K562 treated with DMSO at 1 percent for 12 hours (cell line): ENCODE measurements around the gene PCDHB1. TPM values are rescaled to one million over a fixed set of nuclear protein-coding genes. Genes with fewer than 3 reads are reported as not detected.

Experiments used
- total RNA-seq: library from RNA; unstranded; fragments of 300-600 nt; gene quantifications from 2 replicates; pipeline ENCODE4 v1.2.3, GENCODE V29; 2022; ENCODE audit not compliant: insufficient read depth

Gene PCDHB1, protein sequence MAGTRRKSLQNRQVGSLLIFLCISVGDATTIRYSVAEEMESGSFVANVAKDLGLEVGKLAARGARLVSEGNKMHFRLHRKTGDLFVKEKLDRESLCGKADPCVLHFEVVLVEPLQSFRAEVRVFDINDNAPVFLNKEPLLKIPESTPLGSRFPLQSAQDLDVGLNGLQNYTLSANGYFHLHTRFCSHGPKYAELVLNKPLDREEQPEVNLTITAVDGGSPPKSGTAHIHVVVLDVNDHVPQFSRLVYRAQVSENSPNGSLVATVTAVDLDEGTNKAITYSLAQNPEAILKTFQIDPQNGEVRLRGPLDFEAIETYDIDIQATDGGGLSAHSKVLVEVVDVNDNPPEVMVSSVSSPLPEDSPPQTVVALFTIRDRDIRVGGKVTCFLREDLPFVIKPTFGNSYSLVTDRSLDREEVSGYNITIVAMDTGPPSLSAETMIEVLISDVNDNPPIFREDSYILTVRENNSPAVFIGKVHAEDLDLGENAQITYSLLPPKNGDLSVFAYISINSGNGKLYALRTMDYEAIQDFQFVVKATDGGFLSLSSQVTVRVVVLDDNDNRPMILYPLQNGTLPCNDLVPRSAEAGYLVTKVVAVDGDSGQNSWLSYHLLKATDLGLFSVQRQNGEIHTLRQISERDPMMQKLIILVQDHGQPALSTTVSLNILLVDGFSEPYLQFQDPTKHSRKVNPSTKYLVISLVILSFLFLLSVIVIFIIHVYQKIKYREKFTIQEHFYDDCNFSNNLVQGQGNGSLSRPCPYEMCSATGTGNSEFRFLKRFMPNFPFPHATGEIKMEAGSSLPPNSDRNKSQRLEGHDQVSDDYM
- not detected in 2 replicates for total RNA-seq

GRCh38 chr5:141050622-141051520, at the start of gene PCDHB1:
TSS of gene PCDHB1 (plus strand) at chr5:141051374. CDS start at chr5:141051471, 97 bp downstream.

GRCh38 chr5:141094481-141095262, 43.5 kb downstream of the PCDHB1 start, which contains the start of gene PCDHB2:
TSS of gene PCDHB2 (plus strand) at chr5:141094615. CDS start at chr5:141094791, 176 bp downstream.

GRCh38 chr5:141100243-141100805, 49.1 kb downstream of the PCDHB1 start, which contains the start of gene PCDHB3:
TSS of gene PCDHB3 (plus strand) at chr5:141100473. CDS start at chr5:141100650, 177 bp downstream.

Other genes starting within 250 kb of the PCDHB1 start
- not detected in 2 replicates for gene PCDHA4, start 244.3 kb upstream of the PCDHB1 start, total RNA-seq
- not detected in 2 replicates for gene PCDHA5, start 229.8 kb upstream of the PCDHB1 start, total RNA-seq
- gene PCDHA6, start 223.4 kb upstream of the PCDHB1 start, total RNA-seq: not detected in 2 replicates
- not detected in 2 replicates for gene PCDHA7, start 217.1 kb upstream of the PCDHB1 start, total RNA-seq
- not detected in 2 replicates for gene PCDHA8, start 210.2 kb upstream of the PCDHB1 start, total RNA-seq
- not detected in 2 replicates for gene PCDHA9, start 203.0 kb upstream of the PCDHB1 start, total RNA-seq
- gene PCDHA10, start 195.5 kb upstream of the PCDHB1 start, total RNA-seq: not detected in 2 replicates
- not detected in 2 replicates for gene PCDHA11, start 182.4 kb upstream of the PCDHB1 start, total RNA-seq
- not detected in 2 replicates for gene PCDHA12, start 176.1 kb upstream of the PCDHB1 start, total RNA-seq
- not detected in 2 replicates for gene PCDHA13, start 169.2 kb upstream of the PCDHB1 start, total RNA-seq
- not detected in 2 replicates for gene PCDHAC1, start 125.1 kb upstream of the PCDHB1 start, total RNA-seq
- not detected in 2 replicates for gene PCDHAC2, start 84.9 kb upstream of the PCDHB1 start, total RNA-seq
- 0.14 TPM in 1 of 2 replicates, not detected in the other for gene PCDHB2, start 43.2 kb downstream of the PCDHB1 start, total RNA-seq
- gene PCDHB3, start 49.1 kb downstream of the PCDHB1 start, total RNA-seq: not detected in 2 replicates
- gene PCDHB4, start 70.4 kb downstream of the PCDHB1 start, total RNA-seq: not detected in 2 replicates
- gene PCDHB5, start 83.8 kb downstream of the PCDHB1 start, total RNA-seq: 0.25 TPM in 1 of 2 replicates, not detected in the other
- not detected in 2 replicates for gene PCDHB6, start 98.7 kb downstream of the PCDHB1 start, total RNA-seq
- not detected in 2 replicates for gene PCDHB7, start 121.3 kb downstream of the PCDHB1 start, total RNA-seq
- gene PCDHB8, start 126.4 kb downstream of the PCDHB1 start, total RNA-seq: not detected in 2 replicates
- gene PCDHB16, start 131.0 kb downstream of the PCDHB1 start, total RNA-seq: 0.15 TPM in 1 of 2 replicates, not detected in the other
- gene PCDHB9, start 135.8 kb downstream of the PCDHB1 start, total RNA-seq: not detected in 2 replicates
- gene PCDHB10, start 141.0 kb downstream of the PCDHB1 start, total RNA-seq: not detected in 2 replicates
- gene PCDHB11, start 148.3 kb downstream of the PCDHB1 start, total RNA-seq: not detected in 2 replicates
- not detected in 2 replicates for gene PCDHB12, start 157.3 kb downstream of the PCDHB1 start, total RNA-seq
- gene PCDHB13, start 162.5 kb downstream of the PCDHB1 start, total RNA-seq: 0.26 TPM in 1 of 2 replicates, not detected in the other
- not detected in 2 replicates for gene PCDHB14, start 172.0 kb downstream of the PCDHB1 start, total RNA-seq
- 0.33 TPM in 1 of 2 replicates, not detected in the other for gene PCDHB15, start 194.0 kb downstream of the PCDHB1 start, total RNA-seq